ENCODE results near the gene EIF2S2.
A peak's percentile ranks its signal among the peaks of the same experiment; 100 is the strongest.
"Not testable (repeated sequence)": the region's sequence is repeated elsewhere in the genome, so short reads cannot be mapped to it uniquely, and the experiment has no call there.

Gene EIF2S2, protein sequence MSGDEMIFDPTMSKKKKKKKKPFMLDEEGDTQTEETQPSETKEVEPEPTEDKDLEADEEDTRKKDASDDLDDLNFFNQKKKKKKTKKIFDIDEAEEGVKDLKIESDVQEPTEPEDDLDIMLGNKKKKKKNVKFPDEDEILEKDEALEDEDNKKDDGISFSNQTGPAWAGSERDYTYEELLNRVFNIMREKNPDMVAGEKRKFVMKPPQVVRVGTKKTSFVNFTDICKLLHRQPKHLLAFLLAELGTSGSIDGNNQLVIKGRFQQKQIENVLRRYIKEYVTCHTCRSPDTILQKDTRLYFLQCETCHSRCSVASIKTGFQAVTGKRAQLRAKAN

DNA sequence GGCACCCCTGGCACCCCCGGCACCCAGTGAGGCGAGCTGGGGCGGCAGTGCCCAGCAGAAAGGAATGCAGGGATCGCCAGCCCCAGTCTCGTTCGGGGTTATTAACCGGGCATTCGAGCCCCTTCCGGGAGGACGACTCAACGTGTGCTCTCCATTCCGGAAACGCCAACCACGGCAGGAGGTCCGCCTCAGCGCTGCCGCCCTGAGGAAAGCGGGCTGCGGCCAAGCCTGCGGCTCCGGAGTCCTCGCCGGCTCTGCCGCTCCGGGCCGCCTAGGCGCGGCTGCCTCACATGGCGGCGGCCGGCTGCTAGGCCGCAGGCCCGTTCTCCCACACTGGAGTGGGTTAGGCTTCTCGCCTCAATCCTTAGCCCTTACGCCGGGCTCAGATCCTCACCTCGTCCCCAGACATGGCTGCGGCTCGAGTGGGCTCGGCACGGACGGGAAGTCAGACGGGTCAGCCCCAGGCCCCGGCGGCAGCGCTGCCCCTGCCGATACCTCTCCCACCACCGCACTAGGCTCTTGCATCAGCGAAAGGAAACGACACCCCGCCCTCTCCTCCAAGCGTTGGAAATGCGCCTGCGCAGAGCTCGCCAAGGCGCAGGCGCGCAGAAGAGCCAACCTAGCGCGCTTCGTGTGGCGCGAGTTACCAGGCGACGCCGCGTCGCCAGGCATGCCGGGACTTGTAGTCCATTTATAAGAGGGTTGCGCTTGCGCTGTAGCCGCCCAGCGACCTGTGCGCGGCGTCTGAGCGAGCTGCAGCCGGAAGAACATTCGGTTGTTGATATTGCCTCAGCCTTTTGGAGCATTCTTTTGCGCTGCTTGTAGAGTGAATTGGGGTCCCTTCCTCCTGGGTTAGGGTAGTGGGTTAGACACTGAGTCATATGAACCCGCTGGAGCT lies at the start of gene EIF2S2:
Gene EIF2S2, minus strand, starts transcription at position 542 of the 898 bp plus-strand sequence. Its CDS starts 133 bp downstream, at position 409.
- peak; percentile 98 for DNase-seq

DNA sequence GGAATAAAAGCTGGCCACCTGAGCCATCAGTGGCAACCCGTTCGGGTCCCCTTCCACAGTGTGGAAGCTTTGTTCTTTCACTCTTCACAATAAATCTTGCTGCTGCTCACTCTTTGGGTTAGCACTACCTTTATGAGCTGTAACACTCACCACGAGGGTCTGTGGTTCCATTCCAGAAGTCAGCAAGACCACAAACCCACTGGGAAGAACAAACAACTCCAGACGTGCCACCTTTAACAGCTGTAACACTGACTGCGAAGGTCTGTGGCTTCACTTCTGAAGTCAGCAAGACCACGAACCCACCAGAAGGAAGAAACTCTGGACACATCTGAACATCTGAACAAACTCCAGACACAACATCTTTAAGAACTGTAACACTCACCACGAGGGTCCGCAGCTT lies 45.7 kb upstream of the EIF2S2 start:
- DNase-seq, result not testable (repeated sequence)

DNA sequence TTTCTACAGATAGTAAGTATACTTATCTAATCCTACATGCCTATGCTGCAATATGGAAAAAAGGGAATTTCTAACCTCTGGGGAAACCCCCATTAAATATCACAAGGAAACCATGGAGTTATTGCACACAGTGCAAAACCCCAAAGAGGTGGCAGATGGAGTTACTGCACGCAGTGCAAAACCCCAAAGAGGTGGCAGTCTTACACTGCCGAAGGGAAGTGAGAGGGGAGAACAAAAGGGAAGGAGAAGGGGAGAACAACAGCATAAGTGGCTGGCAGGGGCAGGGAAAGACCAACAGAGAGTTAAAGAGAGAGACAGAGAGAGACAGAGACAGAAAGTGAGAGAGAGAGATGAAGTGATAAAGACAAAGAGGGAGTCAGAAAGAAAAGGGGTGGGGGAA lies 43.8 kb upstream of the EIF2S2 start:
- no peak for DNase-seq

DNA sequence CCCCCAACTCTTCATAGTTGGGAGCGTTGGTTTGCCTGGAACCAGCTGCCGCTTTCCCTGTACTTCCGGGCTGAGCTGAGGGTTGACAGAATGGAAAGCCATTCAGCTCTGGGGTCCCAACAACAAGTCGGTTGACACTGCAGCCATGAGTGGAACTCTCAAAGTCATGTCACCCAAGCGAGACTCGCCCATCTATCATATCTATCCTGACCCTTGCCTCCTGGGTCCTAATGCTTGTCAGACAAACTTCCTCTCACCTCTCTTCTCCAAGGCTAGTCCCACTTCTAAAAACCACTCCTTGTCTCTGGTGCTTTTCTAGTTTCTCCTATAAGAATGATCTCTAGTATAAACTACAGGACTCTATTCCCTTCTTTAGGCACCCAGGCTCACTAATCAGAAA lies 41.1 kb upstream of the EIF2S2 start:
- not testable (repeated sequence) for DNase-seq

DNA sequence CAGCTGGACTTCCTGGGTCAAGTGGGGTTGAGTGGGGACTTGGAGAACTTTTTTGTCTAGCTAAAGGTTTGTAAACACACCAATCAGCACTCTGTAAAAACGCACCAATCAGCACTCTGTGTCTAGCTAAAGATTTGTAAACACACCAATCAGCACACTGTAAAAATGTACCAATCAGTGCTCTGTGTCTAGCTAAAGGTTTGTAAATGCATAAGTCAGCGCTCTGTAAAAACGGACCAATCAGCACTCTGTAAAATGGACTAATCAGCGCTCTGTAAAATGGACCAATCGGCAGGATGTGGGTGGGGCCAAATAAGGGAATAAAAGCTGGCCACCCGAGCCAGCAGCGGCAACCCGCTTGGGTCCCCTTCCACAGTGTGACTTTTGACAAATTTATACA lies 40.0 kb upstream of the EIF2S2 start:
- not testable (repeated sequence) for DNase-seq

DNA sequence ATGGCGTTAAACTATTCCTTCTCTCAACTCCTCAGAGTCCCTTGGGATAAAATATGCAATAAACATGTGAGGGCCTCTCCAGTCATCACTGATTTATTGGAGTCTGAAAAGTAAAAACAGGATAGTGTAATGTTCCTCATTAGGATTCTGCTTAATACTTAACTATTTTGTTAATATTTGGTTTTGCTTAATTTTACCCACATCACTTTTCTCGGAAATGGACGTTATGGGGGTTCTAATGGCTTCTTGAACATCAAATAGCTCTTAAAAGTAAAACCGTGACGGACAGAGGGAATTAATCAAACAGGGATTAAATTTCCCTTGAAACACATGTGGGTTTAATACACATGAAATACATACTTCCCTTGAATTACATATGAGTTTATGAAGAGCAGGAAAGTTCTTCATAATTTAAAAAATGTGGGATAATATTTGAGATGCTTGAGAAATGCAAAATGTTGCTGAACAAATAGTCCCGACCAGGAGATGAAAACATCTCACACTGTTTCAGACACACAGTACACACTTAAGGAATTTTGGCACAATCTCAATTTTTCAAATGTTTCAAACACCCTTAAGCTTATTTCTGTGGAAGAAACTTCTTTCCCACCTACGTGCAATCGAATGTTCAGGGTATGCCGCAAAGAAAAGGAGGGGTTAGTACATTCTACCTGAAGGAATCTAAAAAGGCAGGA lies 38.4 kb upstream of the EIF2S2 start:
- DNase-seq, result no peak

DNA sequence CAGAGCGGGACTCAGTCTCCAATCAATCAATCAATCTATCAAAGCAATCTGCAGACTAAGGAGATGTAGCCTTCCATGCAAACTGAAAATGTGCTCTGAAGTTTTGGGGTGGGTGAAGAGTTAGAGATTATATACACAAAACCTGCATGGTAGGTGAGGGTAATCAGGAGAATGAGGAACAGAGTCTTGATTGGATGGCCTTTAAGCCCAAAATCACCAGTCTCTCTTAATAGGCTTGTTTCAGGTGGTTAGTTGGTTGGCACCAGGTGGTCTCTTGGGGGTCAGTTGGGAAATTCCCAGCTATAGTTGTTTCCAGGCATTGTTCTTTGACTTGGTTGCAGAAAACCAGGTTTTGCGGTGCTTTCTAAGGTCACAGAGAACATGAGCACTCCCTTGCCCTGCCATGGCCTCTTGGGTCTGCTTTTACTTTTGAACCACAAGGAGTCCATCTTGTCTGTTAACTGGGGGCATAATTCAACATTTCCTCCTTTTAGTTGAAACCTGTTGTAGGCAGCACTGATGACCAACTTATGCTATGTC lies 33.3 kb upstream of the EIF2S2 start:
- no peak for DNase-seq

DNA sequence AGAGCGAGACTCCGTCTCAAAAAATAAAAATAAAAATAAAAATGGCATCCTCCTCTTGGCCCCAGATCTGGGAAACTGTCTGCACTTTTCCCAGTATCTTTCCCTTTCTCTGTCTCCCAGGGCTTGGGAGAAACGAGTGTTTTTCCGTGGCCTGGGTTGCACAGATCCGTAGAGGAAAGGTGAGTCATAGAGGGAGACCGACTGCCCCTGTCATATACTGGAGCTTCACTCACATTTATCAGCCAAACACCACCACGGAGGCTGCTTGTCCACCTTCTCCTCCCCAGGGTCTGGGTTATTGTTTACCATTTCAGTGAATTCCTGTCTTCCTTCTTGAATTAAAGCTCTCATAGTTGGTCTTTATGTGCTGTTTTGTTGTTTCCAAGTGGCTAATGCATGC lies 31.9 kb upstream of the EIF2S2 start:
- DNase-seq, result no peak

DNA sequence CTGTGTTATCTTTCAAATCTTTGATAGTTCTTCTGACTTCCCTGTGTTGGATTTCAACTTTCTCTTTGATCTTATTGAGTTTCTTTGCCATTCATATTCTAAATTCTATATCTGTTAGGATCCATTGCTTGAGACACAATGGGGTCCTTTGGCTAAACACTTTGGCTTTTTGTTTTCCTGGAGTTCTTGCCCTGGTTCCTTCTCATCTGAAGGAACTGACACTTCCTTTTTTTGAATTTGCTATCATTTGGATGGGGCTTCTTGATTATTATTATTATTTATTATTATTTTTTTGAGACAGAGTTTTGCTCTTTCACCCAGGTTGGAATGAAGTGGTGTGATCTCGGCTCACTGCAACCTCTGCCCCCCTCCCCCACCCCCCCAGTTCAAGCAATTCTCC lies 30.1 kb upstream of the EIF2S2 start:
- no peak for DNase-seq

DNA sequence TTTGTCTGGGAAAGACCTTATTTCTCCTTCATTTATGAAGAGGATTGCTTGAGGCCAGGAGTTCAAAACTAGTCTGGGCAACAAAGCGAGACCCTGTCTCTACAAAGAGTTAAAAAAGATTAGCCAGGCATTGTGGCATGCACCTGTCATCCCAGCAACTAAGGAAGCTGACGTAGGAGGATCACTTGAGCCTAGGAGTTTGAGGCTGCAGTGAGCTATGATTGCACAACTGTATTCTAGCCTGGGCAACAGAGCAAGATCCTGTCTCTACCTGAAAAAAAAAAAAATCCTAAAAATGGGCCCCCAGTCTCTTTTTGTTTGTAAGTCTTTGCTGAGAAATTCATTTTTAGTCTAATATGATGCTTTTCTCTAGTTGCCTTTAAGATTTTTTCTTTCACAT lies 29.2 kb upstream of the EIF2S2 start:
- no peak for DNase-seq

DNA sequence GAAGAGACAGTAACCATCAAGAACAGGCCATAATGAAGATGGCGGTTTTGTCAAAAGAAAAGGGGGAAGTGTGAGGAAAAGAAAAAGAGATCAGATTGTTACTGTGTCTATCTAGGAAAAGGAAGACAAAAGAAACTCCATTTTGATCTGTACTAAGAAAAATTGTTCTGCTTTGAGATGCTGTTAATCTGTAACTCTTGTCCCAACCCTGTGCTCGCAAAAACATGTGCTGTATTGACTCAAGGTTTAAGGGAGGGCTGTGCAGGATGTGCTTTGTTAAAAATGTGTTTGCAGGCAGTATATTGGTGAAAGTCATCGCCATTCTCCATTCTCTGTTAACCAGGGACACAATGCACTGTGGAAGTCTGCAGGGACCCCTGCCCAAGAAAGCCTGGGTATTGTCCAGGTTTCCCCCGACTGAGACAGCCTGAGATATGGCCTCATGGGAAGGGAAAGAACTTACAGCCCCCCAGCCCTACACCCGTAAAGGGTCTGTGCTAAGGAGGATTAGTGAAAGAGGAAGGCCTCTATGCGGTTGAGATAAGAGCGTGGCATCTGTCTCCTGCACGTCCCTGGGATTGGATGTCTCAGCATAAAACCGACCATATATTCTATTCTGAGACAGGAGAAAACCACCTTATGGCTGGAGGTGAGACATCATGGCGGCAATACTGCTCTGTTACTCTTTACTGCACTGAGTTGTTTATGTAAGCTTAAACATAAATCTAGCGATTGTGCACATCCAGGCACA lies 23.7 kb upstream of the EIF2S2 start:
- not testable (repeated sequence) for DNase-seq

DNA sequence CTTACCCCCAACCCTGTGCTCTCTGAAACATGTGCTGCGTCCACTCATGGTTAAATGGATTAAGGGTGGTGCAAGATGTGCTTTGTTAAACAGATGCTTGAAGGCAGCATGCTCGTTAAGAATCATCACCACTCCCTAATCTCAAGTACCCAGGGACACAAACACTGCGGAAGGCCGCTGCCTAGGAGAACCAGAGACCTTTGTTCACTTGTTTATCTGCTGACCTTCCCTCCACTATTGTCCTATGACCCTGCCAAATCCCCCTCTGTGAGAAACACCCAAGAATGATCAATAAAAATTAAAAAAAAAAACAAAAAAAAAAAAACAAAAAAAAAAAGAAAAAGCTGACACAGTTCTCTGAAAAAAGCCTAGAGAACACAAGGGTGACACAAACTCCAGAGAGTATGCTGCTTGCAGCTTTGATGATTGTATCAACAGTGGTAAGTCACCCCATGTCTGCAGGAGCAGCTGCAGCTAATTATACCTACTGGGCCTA lies 21.4 kb upstream of the EIF2S2 start:
- not testable (repeated sequence) for DNase-seq

DNA sequence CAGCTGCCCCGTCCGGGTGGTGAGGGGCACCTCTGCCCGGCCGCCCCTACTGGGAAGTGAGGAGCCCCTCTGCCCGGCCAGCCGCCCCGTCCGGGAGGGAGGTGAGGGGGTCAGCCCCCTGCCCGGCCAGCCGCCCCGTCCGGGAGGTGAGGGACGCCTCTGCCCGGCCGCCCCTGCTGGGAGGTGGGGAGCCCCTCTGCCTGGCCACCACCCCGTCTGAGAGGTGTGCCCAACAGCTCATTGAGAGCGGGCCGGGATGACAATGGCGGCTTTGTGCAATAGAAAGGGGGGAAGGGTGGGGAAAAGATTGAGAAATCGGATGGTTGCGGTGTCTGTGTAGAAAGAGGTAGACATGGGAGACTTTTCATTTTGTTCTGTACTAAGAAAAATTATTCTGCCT lies 20.9 kb upstream of the EIF2S2 start:
- not testable (repeated sequence) for DNase-seq

DNA sequence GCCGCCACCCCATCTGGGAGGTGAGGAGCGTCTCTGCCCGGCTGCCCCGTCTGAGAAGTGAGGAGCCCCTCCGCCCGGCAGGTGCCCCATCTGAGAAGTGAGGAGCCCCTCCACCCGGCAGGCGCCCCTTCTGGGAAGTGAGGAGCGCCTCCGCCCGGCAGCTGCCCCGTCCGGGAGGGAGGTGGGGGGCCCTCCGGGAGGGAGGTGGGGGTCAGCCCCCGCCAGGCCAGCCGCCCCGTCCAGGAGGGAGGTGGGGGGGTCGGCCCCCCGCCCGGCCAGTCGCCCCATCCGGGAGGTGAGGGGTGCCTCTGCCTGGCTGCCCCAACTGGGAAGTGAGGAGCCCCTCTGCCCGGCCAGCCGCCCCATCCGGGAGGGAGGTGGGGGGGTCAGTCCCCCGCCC lies 20.4 kb upstream of the EIF2S2 start:
- DNase-seq, result not testable (repeated sequence)

DNA sequence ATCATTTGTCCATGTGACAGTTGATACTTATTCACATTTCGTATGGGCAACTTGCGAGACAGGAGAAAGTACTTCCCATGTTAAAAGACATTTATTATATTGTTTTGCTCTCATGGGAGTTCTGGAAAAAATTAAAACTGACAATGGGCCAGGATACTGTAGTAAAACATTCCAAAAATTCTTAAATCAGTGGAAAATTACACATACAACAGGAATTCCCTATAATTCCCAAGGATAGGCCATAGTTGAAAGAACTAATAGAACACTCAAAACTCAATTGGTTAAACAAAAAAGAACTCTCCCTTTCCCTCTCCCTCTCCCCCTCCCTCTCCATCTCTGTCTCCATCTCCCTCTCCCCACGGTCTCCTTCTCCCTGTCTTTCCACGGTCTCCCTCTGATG lies 19.4 kb upstream of the EIF2S2 start:
- no peak for DNase-seq

DNA sequence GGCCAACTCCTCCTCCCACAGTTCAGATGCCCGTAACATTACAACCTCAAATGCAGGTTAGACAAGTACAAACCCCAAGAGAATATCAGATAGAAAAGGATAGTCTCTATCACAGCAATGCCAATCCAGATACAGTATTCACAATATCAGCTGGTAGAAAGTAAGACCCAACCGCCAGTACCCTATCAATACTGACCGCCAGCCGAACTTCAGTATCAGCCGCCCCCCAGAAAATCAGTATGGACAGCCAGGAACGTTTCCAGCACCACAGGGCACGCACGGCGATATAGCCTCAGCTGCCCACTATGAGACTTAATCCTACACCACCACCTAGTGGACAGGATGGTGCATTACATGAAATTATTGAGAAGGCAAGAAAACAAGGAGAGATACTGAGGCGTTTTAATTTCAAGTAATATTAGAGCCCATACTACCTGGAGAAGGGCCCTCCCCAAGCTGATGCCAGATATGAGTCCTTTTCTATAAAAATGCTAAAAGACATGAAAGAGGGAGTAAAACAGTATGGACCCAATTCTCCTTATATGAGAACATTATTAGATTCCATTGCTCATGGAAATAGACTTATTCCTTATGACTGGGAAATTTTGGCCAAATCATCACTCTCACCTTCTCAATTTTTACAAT lies 17.6 kb upstream of the EIF2S2 start:
- DNase-seq, result peak; percentile 87

DNA sequence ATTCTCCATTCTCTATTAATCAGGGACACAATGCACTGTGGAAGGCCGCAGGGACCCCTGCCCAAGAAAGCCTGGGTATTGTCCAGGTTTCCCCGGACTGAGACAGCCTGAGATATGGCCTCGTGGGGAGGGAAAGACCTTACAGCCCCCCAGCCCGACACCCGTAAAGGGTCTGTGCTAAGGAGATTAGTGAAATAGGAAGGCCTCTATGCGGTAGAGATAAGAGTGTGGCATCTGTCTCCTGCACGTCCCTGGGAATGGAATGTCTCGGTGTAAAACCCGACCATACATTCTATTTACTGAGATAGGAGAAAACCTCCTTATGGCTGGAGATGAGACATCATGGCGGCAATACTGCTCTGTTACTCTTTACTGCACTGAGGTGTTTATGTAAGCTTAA lies 15.7 kb upstream of the EIF2S2 start:
- DNase-seq, result peak; percentile 77

DNA sequence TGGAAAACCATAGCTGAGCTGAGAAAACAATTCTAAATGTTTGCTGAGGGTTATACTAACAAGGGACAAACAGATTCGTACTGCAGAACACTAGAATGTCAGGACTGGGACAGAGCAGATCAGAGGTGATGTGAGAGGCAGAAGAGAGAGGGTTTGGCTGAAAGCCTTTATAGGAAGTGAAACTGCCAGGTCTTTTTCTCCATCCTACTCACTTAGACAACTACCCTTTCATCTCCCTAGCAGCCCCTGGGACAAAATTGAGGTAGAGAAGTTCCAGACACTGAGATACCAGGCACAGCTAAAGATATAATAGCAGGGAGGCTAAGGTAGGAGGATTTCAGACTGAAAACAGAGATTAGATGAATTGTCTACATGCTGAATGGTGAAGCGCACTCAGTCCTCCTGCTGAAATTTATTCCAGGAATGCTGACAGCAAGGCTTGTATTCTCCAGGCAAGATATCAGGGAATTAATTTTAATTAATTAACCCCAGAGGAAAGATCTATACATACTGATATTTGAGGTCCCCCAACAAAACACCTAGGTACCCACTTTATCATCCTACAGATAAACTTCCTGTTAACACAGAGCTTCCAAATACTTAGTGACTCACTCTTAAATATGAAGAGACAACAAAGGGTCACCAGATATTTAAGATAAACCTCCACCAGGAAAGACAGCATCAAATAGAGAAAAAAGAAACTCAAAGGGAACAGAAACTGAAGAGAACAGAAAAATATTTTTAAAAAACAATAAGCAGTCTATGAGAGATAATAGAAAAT lies 12.6 kb upstream of the EIF2S2 start:
- no peak for DNase-seq

DNA sequence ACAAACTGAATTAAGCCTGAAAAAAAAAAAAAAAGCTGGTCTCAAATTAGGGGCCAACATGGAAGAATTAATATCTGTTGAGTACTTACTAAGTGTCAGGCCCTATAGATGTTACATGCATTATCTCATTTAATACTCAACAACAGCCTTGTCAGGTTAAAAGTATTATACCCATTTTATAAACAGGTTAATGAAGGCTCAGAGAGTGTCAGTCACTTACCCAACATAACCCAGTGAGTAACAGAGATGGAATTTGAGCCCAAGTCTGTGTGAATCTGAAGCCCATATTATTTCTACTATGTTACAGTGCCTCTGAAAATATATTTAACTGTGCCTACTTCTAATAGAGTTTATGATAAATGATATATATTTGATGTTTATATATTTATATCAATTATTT lies 11.3 kb upstream of the EIF2S2 start:
- DNase-seq, result no peak

DNA sequence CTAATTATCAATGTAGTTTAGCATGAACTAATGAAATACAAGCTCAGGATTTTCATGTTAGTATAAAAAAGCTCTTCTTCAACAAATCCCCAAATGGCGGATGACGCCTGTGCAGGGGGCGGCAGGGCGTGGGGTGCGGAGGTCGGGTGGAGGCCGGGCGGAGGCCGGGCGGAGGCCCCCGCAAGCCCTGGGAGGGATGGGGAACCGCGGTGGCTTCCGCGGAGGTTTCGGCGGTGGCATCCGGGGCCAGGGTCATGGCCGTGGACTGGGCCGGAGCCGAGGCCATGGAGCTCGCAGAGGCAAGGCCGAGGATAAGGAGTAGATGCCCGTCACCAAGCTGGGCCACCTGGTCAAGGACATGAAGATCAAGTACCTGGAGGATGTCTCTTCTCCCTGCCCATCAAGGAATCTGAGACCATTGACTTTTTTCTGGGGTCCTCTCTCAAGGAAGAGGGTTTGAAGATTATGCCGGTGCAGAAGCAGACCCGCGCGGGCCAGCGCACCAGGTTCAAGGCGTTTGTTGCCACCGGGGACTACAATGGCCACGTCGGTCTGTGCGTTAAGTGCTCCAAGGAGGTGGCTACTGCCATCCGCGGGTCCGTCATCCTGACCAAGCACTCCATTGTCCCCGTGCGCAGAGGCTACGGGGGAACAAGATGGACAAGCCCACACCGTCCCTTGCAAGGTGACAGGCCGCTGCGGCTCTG lies 10.4 kb upstream of the EIF2S2 start:
- DNase-seq, result no peak
